VCaP (cell line): ENCODE data around the gene GCN1.

ENCODE experiments used
- H3K27ac ChIP-seq: fragments of 450-650 bp; 2 replicates; pipeline ENCODE4 v1.5.1; 2017
- TF ChIP-seq, protein P1 (sequence below): fragments of 450-650 bp; conservative IDR thresholded peaks from 2 replicates; pipeline ENCODE4 v1.5.1; 2017; ENCODE audit warnings: mild to moderate bottlenecking, moderate library complexity

Gene GCN1

DNA sequence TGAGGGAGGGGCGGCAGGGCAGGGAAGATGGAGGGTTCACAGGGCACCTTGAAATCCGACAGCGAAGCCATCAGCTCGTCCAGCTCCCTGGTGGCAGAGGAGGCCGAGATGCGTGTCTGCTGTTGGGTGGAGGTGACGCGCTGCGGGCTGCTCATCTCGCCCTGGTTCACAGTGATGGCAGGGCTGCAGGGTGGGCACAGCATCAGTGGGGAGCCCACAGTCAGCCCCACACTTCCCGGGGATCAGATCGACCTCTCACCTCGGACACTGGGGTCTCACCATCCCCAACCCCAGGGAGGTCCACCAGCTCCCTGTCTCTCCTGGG is 27.0 kb upstream of the GCN1 start:
- no peak overlapping the region for H3K27ac ChIP-seq
- TF ChIP-seq, protein P1, sequence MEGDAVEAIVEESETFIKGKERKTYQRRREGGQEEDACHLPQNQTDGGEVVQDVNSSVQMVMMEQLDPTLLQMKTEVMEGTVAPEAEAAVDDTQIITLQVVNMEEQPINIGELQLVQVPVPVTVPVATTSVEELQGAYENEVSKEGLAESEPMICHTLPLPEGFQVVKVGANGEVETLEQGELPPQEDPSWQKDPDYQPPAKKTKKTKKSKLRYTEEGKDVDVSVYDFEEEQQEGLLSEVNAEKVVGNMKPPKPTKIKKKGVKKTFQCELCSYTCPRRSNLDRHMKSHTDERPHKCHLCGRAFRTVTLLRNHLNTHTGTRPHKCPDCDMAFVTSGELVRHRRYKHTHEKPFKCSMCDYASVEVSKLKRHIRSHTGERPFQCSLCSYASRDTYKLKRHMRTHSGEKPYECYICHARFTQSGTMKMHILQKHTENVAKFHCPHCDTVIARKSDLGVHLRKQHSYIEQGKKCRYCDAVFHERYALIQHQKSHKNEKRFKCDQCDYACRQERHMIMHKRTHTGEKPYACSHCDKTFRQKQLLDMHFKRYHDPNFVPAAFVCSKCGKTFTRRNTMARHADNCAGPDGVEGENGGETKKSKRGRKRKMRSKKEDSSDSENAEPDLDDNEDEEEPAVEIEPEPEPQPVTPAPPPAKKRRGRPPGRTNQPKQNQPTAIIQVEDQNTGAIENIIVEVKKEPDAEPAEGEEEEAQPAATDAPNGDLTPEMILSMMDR, result no peak

DNA sequence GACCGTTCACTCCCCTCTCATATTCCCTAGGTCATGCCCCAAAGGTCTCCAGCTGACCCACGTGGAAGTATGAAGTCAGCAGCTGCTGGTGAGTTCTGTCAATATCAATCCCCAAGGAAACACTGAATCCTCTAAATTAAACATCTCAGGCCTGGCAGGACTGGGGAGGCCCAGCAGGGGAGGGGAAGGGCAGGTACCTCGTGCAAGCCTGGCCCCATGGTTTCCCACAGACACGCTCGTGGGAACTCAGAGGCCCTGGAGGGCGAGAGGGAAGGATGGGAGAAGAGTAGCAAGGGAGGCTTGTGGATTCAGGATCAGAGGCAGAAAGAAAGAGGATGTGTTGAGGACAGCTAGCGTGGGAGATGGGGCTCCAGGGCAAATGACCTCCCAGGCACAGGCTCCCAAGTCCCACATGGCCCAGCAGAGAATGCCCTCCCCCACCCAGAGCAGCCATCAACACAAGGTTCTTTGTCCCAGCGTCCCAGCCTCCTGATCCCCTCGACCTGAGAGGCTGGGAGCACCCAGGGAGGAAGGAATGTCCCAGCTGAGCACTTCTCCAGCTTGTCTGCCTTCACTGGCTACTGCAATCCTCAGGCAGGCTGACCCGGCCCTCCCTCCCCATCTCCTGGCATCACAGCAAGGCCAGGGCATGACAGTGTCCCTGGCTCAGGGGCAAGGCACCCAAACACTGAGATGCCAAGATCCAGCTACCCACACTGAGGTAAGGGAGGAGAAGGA is 26.5 kb upstream of the GCN1 start:
- TF ChIP-seq, protein P1, result no peak
- H3K27ac ChIP-seq, result no peak overlapping the region

DNA sequence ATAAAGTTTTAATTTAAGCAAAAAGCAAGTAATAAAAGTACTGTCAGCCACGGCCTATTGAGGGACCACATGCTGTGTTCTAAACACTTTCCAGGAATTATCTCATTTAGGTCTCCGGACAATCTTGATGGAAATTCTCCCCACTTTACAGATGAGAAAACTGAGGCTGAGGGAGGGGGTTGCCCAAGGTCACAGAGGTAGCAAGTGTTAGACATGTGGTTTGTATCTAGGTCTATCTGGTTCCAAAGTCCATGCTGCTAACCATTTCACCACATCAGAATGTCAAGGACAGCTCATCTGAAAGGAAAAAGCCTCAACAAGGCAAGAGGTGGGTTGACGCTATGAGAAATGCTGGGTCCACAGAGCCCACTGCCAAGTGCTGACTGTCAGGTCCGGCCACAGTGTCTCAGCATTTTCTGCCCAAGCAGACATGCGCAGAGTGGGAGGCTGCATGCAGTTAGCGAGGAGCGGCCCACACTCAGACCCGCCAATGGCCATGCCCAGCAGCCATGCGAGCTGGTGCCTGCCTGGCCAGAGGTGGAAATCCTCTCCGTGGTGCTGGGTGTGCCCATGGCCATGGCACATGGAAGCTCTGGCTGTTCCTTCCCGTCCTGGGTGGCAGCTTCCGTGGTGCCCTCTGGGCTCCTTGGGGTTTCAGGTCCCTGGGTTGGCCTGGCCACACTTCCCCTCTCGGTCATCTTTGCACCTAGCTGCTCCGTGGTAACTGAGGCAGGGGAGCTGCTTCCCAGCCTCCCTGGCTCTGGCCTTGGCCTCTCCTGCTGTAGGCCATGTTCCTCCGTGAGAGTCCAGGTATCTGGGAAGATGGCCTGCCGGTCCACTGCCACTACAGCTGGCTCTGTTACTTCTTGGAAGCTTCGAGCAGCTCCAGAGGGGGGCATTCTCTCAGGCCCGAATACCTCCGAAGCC is 24.4 kb upstream of the GCN1 start:
- H3K27ac ChIP-seq, result no peak overlapping the region
- TF ChIP-seq, protein P1, result no peak

DNA sequence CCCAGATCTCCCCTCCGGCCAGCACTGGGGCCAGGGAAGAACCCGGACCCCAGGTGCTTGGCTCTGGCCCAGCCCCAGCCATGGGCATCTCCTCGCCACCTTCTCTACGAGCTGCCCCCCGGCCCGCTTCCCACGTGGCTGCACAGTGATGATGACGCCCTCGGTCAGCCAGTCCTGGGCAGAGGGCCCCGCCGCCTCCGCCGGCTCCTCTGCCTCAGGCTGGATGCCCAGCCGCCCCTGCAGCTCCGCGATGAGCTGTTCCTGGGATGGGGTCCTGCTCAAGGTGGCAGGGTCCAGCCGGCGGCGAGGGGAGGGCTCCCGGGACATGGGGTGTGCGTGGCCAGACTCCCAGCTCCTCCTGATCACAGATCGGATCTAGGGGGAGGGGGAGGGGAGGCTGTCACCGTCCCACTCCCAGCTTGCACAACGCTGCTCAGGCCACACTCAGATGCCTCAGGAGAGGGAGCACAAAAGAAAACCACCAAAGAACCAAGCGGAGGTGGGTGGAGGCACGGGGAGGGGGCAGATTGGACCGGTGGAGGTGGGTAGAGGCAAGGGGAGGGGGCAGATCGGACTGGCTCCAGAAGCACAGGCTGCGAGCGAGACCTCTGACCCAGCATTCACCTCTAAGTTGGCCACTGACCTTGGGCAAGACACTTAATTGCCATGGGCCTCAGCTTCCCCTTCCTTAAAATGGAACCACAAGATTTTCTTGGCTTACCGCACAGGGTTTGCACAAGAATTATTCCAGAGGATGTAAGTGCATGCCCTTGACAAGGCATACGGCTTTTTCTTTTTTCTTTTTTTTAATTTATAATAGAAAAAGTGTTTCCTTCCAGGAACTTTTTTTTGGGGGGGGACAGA is 22.5 kb upstream of the GCN1 start:
- TF ChIP-seq, protein P1, result no peak
- no peak overlapping the region for H3K27ac ChIP-seq

DNA sequence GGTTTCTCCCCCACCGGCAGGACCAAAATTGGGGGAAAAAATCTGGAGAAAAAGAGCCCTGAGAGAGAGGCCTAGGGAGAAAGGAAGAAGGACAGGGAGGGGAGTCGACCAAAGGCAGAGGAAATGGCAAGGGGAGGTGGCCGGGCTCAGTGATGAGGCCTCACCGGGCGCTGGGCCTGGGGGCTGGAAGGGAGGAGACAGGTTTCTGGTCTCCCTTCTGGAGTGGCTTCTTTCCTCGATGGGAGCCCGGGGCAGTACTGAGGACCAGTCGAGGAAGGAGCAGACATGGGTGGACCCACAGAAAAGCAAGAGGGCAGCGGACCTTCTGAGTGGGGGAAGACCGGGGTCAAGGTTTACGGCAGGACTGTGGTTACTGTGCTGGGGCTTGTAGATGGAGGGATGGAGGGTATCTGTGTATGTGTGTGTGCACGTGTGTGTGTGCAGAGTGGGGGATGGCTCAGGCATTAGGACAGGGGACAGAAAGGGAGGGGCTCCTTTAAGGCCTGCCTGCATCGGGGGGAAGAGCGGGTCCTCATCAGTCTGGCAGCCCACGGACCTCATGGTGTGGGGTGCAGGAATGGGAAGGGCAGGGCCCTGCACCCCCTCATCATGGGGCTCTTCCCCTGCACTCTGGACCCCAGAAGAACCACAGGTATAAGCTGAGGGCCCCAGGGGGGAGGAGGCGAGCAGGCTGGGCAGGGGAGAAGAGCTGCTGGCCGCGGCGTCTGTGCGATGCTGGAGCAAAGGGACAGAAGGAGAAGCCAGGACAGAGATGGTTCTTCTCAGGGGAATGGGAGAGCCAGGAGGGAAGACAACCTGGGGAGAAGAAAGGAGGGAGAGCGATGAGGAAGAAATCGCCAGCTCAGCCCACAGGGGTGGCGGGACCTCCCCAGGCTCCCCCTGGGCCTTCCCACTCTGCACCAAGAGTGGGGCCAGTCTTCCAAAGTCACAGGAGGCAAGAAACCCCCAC is 21.5 kb upstream of the GCN1 start:
- TF ChIP-seq, protein P1, result no peak
- H3K27ac ChIP-seq, result no peak overlapping the region

DNA sequence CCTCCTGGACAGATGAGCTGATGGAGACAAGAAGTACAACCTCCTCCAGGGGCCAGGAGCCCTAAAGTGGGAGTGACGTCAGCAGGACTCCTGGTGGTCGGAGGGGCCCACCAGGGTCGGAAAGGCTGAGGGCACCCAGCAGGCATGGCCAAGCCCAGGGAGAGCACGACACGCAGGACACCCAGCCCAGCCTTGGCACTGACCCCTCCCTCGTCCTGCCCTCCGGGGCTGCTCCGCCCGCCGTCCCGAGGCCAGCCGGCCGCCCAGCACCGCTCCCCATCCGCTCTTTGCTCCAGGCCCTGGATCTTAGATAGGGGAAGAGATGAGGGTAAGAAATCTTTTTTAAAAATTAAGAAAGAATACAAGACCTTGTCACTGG is 20.8 kb upstream of the GCN1 start:
- H3K27ac ChIP-seq, result no peak overlapping the region
- TF ChIP-seq, protein P1, result no peak
